Natural killer cell (primary cell): ENCODE measurements around the gene WLS. TPM values are rescaled to one million over a fixed set of nuclear protein-coding genes. Genes with fewer than 3 reads are reported as not detected.

Experiments
- ATAC-seq, 3 donors: fragments of 150-1000 bp in 2 of 3; fragments of 200-7000 bp in 1 of 3; cut with Tn5 transposase; 1 replicate in 1 of 3; 2 replicates in 2 of 3; pipeline ENCODE4 v1.10.0; 2021; ENCODE audit warnings: mild to moderate bottlenecking in 2 of 3, moderate library complexity in 2 of 3
- DNase-seq, 2 donors: peaks; one replicate each; pipeline versions ENCODE4 v3.0.0 to v3.0.0-alpha.2; 2013 to 2021; ENCODE audit warnings: mixed read lengths in 1 of 2
- H3K27ac ChIP-seq: one replicate; pipeline ENCODE4 v1.5.1; 2013; ENCODE audit warnings: mild to moderate bottlenecking, low read length
- H3K27me3 ChIP-seq: one replicate; pipeline ENCODE4 v1.6.1; 2013; ENCODE audit warnings: low read length; ENCODE audit not compliant: control insufficient read depth, insufficient read depth
- H3K36me3 ChIP-seq: one replicate; pipeline ENCODE4 v1.6.1; 2013; ENCODE audit warnings: low read length; ENCODE audit not compliant: control insufficient read depth, insufficient read depth
- H3K4me1 ChIP-seq: one replicate; pipeline ENCODE4 v1.6.1; 2013; ENCODE audit warnings: low read length; ENCODE audit not compliant: control insufficient read depth, insufficient read depth
- H3K4me3 ChIP-seq: one replicate; pipeline ENCODE4 v1.5.1; 2013; ENCODE audit warnings: low read length
- H3K9me3 ChIP-seq: one replicate; pipeline ENCODE4 v1.6.1; 2013; ENCODE audit warnings: low read length; ENCODE audit not compliant: control insufficient read depth, insufficient read depth
- H3K27ac Mint-ChIP-seq, 2 donors: one replicate each; pipeline ENCODE4 v1.8.0; 2022; ENCODE audit warnings: mild to moderate bottlenecking in 2 of 2, mixed read lengths in 2 of 2, moderate library complexity in 1 of 2
- H3K27me3 Mint-ChIP-seq, 2 donors: one replicate each; pipeline ENCODE4 v1.8.0; 2022; ENCODE audit warnings: low read depth in 2 of 2, mixed read lengths in 2 of 2
- H3K36me3 Mint-ChIP-seq: one replicate; pipeline ENCODE4 v1.8.0; 2022; ENCODE audit warnings: mixed read lengths
- H3K4me1 Mint-ChIP-seq, 2 donors: one replicate each; pipeline ENCODE4 v1.8.0; 2022; ENCODE audit warnings: mixed read lengths in 2 of 2
- H3K4me3 Mint-ChIP-seq: one replicate; pipeline ENCODE4 v1.8.0; 2022; ENCODE audit warnings: mild to moderate bottlenecking, moderate library complexity, mixed read lengths
- H3K9me3 Mint-ChIP-seq, 2 donors: one replicate each; pipeline ENCODE4 v1.8.0; 2022; ENCODE audit warnings: mixed read lengths in 2 of 2
- CTCF ChIP-seq: fragments of 200-600 bp; IDR thresholded peaks from one replicate; pipeline ENCODE4 v1.8.0; 2022; ENCODE audit warnings: antibody characterized with exemption
- WGBS: methylation state at CpG from one replicate; pipeline ENCODE4 v1.1.7; 2013; ENCODE audit warnings: missing lambda C conversion rate; ENCODE audit not compliant: insufficient coverage; 5-methylcytosine and 5-hydroxymethylcytosine counted together
- intact Hi-C: fragments of 100-400 bp; cut with micrococcal nuclease; formaldehyde crosslinking; loops from one replicate; pipeline ENCODE4 v1.14.2; 2022
- total RNA-seq, 4 donors: library from RNA; stranded (reverse); fragments of 120-200 nt in 1 of 4; gene quantifications; one replicate each; pipeline versions ENCODE4 v1.2.3 to v1.2.4, GENCODE V29; 2013 to 2022

Gene WLS
- total RNA-seq, 3 donors from 2014 or later (not counting 1 experiment from before 2014, with no cell fraction given) = 0.75 to 1.4 TPM; not detected in 1

- DNase-seq = no peak
- Mint-ChIP-seq H3K4me3 (no peak overlapping the region), H3K9me3 (peaks cover 0 to 2% of the 10 kb centered on the region in 2 donors), H3K27ac (no peak overlapping the region), H3K27me3 (no peaks in the 10 kb centered on the region), H3K4me1 (no peaks in the 10 kb centered on the region), H3K36me3 (no peaks in the 10 kb centered on the region)
- WGBS = 86% methylated on average over 5 of the region's 5 CpGs
- intact Hi-C loops = no loop called here
- Histone ChIP-seq H3K4me1 (no peaks in the 10 kb centered on the region), H3K27ac (no peak overlapping the region), H3K4me3 (no peak overlapping the region), H3K9me3 (no peaks in the 10 kb centered on the region), H3K36me3 (no peaks in the 10 kb centered on the region), H3K27me3 (no peaks in the 10 kb centered on the region)
- ATAC-seq = no peak
- TF ChIP-seq CTCF = no peak
Measured at GRCh38 chr1:68202239-68202832, 30.0 kb downstream of the WLS start.

GRCh38 chr1:68201546-68202238 lies 30.6 kb downstream of the WLS start:
- Mint-ChIP-seq H3K36me3 (no peaks in the 10 kb centered on the region), H3K4me3 (no peak overlapping the region), H3K27me3 (no peaks in the 10 kb centered on the region), H3K9me3 (no peaks in the 10 kb centered on the region), H3K27ac (no peak overlapping the region), H3K4me1 (no peaks in the 10 kb centered on the region)
- 87% methylated on average over 5 of the region's 7 CpGs for WGBS
- Histone ChIP-seq H3K36me3 (no peaks in the 10 kb centered on the region), H3K27me3 (no peaks in the 10 kb centered on the region), H3K4me1 (no peaks in the 10 kb centered on the region), H3K27ac (no peak overlapping the region), H3K4me3 (no peak overlapping the region), H3K9me3 (no peaks in the 10 kb centered on the region)
- TF ChIP-seq CTCF = no peak
- intact Hi-C loops = no loop called here
- DNase-seq (no peak), ATAC-seq (no peak)

GRCh38 chr1:68199603-68200002 lies 32.7 kb downstream of the WLS start:
- Mint-ChIP-seq H3K27ac (no peak overlapping the region), H3K36me3 (no peaks in the 10 kb centered on the region), H3K27me3 (no peaks in the 10 kb centered on the region), H3K4me1 (no peaks in the 10 kb centered on the region), H3K9me3 (no peaks in the 10 kb centered on the region), H3K4me3 (no peak overlapping the region)
- TF ChIP-seq CTCF = no peak
- no peak overlapping the region for H3K27ac ChIP-seq
- ATAC-seq (no peak), DNase-seq (no peak)
- H3K4me3 ChIP-seq = no peak overlapping the region
- no peaks in the 10 kb centered on the region for H3K27me3 ChIP-seq
- H3K9me3 ChIP-seq = no peaks in the 10 kb centered on the region
- no peaks in the 10 kb centered on the region for H3K36me3 ChIP-seq
- no peaks in the 10 kb centered on the region for H3K4me1 ChIP-seq
- no CpG with 5 or more reads among the region's 2 CpGs for whole genome bisulfite sequencing
- intact Hi-C loops = no loop called here
